HepG2 (cell line): ENCODE results near the gene CNNM2. TPM values are rescaled to one million over a fixed set of nuclear protein-coding genes. Genes with fewer than 3 reads are reported as not detected.
A peak's percentile ranks its signal among the peaks of the same experiment; 100 is the strongest.

Experiments used
- ATF1 ChIP-seq: IDR thresholded peaks from 2 replicates; pipeline ENCODE4 v1.6.1; 2016; ENCODE audit warnings: mild to moderate bottlenecking, control low read depth
- CEBPZ ChIP-seq: IDR thresholded peaks from 2 replicates; pipeline ENCODE4 v1.6.1; 2012; ENCODE audit warnings: low read length, improper control_type of control experiment
- FOXM1 ChIP-seq: sonication (generic); formaldehyde crosslinking; IDR thresholded peaks from 2 replicates; pipeline ENCODE4 v1.5.0; 2020; ENCODE audit warnings: missing genetic modification reagents
- HNRNPLL ChIP-seq: fragments of 200-400 bp; formaldehyde crosslinking; IDR thresholded peaks from 2 replicates; pipeline ENCODE4 v1.6.1; 2017; ENCODE audit warnings: mild to moderate bottlenecking, low read depth, low read length; ENCODE audit not compliant: poor library complexity, severe bottlenecking
- HOXA9 ChIP-seq: sonication (generic); formaldehyde crosslinking; IDR thresholded peaks from 2 replicates; pipeline ENCODE4 v1.8.1; 2022; ENCODE audit warnings: missing genetic modification reagents, mild to moderate bottlenecking, moderate library complexity, borderline replicate concordance
- KAT2B ChIP-seq: fragments of 150-350 bp; IDR thresholded peaks from 2 replicates; pipeline ENCODE4 v1.6.1; 2014; ENCODE audit warnings: low read depth, low read length, borderline replicate concordance
- KDM1A ChIP-seq: IDR thresholded peaks from 2 replicates; pipeline ENCODE4 v1.6.1; 2016; ENCODE audit warnings: missing compliant biosample characterization
- MTF2 ChIP-seq: sonication (generic); formaldehyde crosslinking; IDR thresholded peaks from 2 replicates; pipeline ENCODE4 v1.5.0; 2020; ENCODE audit warnings: missing genetic modification reagents, borderline replicate concordance
- MYNN ChIP-seq: sonication (generic); formaldehyde crosslinking; IDR thresholded peaks from 2 replicates; pipeline ENCODE4 v1.4.0; 2020; ENCODE audit warnings: mild to moderate bottlenecking, low read depth, missing genetic modification reagents
- MZF1 ChIP-seq: sonication (generic); formaldehyde crosslinking; IDR thresholded peaks from 2 replicates; pipeline ENCODE4 v1.8.1; 2023; ENCODE audit warnings: mild to moderate bottlenecking, missing genetic modification reagents, borderline replicate concordance
- PCBP1 ChIP-seq: fragments of 200-400 bp; formaldehyde crosslinking; IDR thresholded peaks from 2 replicates; pipeline ENCODE4 v1.6.1; 2017; ENCODE audit warnings: mild to moderate bottlenecking, low read depth, low read length, borderline replicate concordance
- RAD21 ChIP-seq: fragments of 450-650 bp; formaldehyde crosslinking; IDR thresholded peaks from 2 replicates; pipeline ENCODE4 v1.5.0; 2020; ENCODE audit warnings: mild to moderate bottlenecking
- RBM22 ChIP-seq: fragments of 200-400 bp; formaldehyde crosslinking; optimal IDR thresholded peaks from 2 replicates; pipeline ENCODE3; 2017; ENCODE audit warnings: mild to moderate bottlenecking, low read length, moderate library complexity
- SMAD9 ChIP-seq: sonication (generic); formaldehyde crosslinking; IDR thresholded peaks from 2 replicates; pipeline ENCODE4 v1.5.1; 2020; ENCODE audit warnings: mild to moderate bottlenecking, missing genetic modification reagents
- STAG1 ChIP-seq: sonication (generic); formaldehyde crosslinking; IDR thresholded peaks from 2 replicates; pipeline ENCODE4 v1.4.0; 2020; ENCODE audit warnings: missing genetic modification reagents
- ZBTB42 ChIP-seq: sonication (generic); formaldehyde crosslinking; IDR thresholded peaks from 2 replicates; pipeline ENCODE4 v1.5.0; 2020; ENCODE audit warnings: mild to moderate bottlenecking, missing genetic modification reagents
- ZNF230 ChIP-seq: sonication (generic); formaldehyde crosslinking; IDR thresholded peaks from 2 replicates; pipeline ENCODE4 v1.4.0; 2020; ENCODE audit warnings: mild to moderate bottlenecking, missing genetic modification reagents
- ZNF256 ChIP-seq: sonication (generic); formaldehyde crosslinking; conservative IDR thresholded peaks from 2 replicates; pipeline ENCODE4 v1.4.0; 2020; ENCODE audit warnings: missing genetic modification reagents
- ZNF30 ChIP-seq: sonication (generic); formaldehyde crosslinking; IDR thresholded peaks from 2 replicates; pipeline ENCODE4 v1.5.0; 2020; ENCODE audit warnings: mild to moderate bottlenecking, missing genetic modification reagents
- ZNF317 ChIP-seq: sonication (generic); formaldehyde crosslinking; IDR thresholded peaks from 2 replicates; pipeline ENCODE4 v1.5.0; 2020; ENCODE audit warnings: mild to moderate bottlenecking, missing genetic modification reagents
- ZNF367 ChIP-seq: sonication (generic); formaldehyde crosslinking; IDR thresholded peaks from 2 replicates; pipeline ENCODE4 v1.4.0; 2020; ENCODE audit warnings: missing genetic modification reagents, borderline replicate concordance
- ZNF616 ChIP-seq: sonication (generic); formaldehyde crosslinking; IDR thresholded peaks from 2 replicates; pipeline ENCODE4 v1.5.0; 2020; ENCODE audit warnings: low read depth, mild to moderate bottlenecking, missing genetic modification reagents
- ZNF703 ChIP-seq: sonication (generic); formaldehyde crosslinking; IDR thresholded peaks from 2 replicates; pipeline ENCODE4 v1.5.1; 2020; ENCODE audit warnings: missing genetic modification reagents, mild to moderate bottlenecking, moderate library complexity, borderline replicate concordance
- polyA plus RNA-seq, 8 experiments: library from polyadenylated mRNA; depleted of rRNA in 3 of 8; stranded (reverse) in 7 of 8; unstranded in 1 of 8; fragments of >200 nt; fragmentation: Illumina TruSeq in 4 of 8; extraction: Trizol in 4 of 8; gene quantifications; 2 replicates each; pipeline versions ENCODE4 v1.2.1 to v1.2.3, GENCODE V29; 2011 to 2016; ENCODE audit warnings: low read depth in 4 of 8, missing spikeins in 1 of 8, mixed read lengths in 1 of 8; ENCODE audit not compliant: insufficient read depth in 1 of 8
- total RNA-seq, 5 experiments: library from RNA; depleted of rRNA; stranded (reverse); fragments of >200 nt; fragmentation: Illumina TruSeq; extraction: Trizol; gene quantifications; 2 replicates each; pipeline ENCODE4 v1.2.3, GENCODE V29; 2016; ENCODE audit warnings: low read depth in 1 of 5
- TF ChIP-seq, protein P1 (sequence below): IDR thresholded peaks from 2 replicates; pipeline ENCODE4 v1.6.1; 2016; ENCODE audit warnings: low read depth, control low read depth
- TF ChIP-seq, protein P2 (sequence below): sonication (generic); formaldehyde crosslinking; conservative IDR thresholded peaks from 2 replicates; pipeline ENCODE4 v1.8.0; 2022; ENCODE audit warnings: missing genetic modification reagents

The CNNM2 gene
- total and polyA plus RNA-seq, 2 of the 13 experiments (the other 11 are each of a cell fraction or from before 2014, with no cell fraction given) = 7.1 to 9.0 TPM

DNA sequence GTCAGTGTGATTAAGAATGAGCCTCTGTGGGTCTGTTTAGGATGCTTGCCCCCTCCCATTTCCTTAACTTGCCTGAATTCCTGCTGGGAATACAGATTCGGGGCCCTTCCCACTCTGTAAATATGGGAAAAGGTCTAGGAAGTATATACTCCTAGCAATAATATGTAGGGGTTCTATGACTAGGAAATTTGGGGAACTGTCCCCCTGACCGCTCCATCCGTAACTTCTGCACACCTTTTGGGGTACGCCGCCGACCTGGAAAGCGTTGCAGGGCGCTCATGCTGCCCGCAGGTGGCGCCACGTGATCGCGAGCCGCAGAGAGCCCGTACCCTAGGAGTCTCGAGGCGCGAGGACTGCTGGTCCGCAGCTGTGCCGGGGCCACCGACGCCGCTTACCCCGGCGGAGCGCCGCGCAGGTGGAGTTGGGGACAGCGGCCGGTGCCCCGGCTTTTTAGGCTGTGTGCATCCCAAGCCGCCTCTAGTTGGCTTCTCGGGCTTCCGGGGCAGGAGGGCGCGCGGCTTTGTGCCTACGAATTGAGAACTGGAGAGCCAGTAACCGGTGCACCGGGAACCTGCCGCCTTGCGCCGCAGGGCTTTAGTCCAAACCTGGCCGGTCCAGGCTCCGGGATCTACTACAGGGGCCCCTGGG lies 656 bp upstream of the CNNM2 start (continued):
- TF ChIP-seq ZNF703 (CRISPR knock-in tag) = peak; percentile 16; the same call in 1 of the 2 replicates
- 0 out of 2 replicates have a peak, but pooled peaks have one; percentile 19 for TF ChIP-seq ZNF230 (CRISPR knock-in tag)
- no peak for TF ChIP-seq PCBP1
- TF ChIP-seq FOXM1 = no peak
- TF ChIP-seq HOXA9 (CRISPR knock-in tag) = no peak
- TF ChIP-seq STAG1 (CRISPR knock-in tag) = peak; percentile 100
- TF ChIP-seq MYNN (CRISPR knock-in tag) = no peak
- TF ChIP-seq ZNF30 (CRISPR knock-in tag) = no peak
- TF ChIP-seq, protein P1, sequence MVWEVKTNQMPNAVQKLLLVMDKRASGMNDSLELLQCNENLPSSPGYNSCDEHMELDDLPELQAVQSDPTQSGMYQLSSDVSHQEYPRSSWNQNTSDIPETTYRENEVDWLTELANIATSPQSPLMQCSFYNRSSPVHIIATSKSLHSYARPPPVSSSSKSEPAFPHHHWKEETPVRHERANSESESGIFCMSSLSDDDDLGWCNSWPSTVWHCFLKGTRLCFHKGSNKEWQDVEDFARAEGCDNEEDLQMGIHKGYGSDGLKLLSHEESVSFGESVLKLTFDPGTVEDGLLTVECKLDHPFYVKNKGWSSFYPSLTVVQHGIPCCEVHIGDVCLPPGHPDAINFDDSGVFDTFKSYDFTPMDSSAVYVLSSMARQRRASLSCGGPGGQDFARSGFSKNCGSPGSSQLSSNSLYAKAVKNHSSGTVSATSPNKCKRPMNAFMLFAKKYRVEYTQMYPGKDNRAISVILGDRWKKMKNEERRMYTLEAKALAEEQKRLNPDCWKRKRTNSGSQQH (CRISPR knock-in tag) = 0 out of 2 replicates have a peak, but pooled peaks have one; percentile 30
- peak; percentile 69; the same call in 1 of the 2 replicates for TF ChIP-seq ZNF367 (CRISPR knock-in tag)
- no peak for TF ChIP-seq SMAD9 (CRISPR knock-in tag)
- TF ChIP-seq MZF1 = 0 out of 2 replicates have a peak, but pooled peaks have one; percentile 58
- peak; percentile 99 for TF ChIP-seq RAD21 (CRISPR knock-in tag)
- TF ChIP-seq, protein P2, sequence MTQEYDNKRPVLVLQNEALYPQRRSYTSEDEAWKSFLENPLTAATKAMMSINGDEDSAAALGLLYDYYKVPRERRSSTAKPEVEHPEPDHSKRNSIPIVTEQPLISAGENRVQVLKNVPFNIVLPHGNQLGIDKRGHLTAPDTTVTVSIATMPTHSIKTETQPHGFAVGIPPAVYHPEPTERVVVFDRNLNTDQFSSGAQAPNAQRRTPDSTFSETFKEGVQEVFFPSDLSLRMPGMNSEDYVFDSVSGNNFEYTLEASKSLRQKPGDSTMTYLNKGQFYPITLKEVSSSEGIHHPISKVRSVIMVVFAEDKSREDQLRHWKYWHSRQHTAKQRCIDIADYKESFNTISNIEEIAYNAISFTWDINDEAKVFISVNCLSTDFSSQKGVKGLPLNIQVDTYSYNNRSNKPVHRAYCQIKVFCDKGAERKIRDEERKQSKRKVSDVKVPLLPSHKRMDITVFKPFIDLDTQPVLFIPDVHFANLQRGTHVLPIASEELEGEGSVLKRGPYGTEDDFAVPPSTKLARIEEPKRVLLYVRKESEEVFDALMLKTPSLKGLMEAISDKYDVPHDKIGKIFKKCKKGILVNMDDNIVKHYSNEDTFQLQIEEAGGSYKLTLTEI = no peak
- peak; percentile 70 for TF ChIP-seq HNRNPLL
- TF ChIP-seq KDM1A (CRISPR knock-in tag) = no peak
- TF ChIP-seq ATF1 (CRISPR knock-in tag) = no peak
- TF ChIP-seq ZNF317 (CRISPR knock-in tag) = no peak; the same call in 1 of the 2 replicates
- no peak; the same call in 1 of the 2 replicates for TF ChIP-seq ZNF616 (CRISPR knock-in tag)
- TF ChIP-seq MTF2 = 0 out of 2 replicates have a peak, but pooled peaks have one; percentile 22
- TF ChIP-seq ZNF256 (CRISPR knock-in tag) = 0 out of 2 replicates have a peak, but pooled peaks have one; percentile 65
- TF ChIP-seq KAT2B = no peak
- no peak for TF ChIP-seq CEBPZ
- no peak for TF ChIP-seq RBM22
- 0 out of 2 replicates have a peak, but pooled peaks have one; percentile 62 for TF ChIP-seq ZBTB42 (CRISPR knock-in tag)
